Prostate gland (tissue), 2 donors: ENCODE data around the gene SH2D6. TPM values are rescaled to one million over a fixed set of nuclear protein-coding genes. Genes with fewer than 3 reads are reported as not detected.

Source experiments
- DNase-seq: peaks from one replicate; pipeline ENCODE4 v3.0.0-alpha.2; 2019; ENCODE audit warnings: low spot score
- H3K27ac ChIP-seq, 2 donors: fragments of 200-600 bp; sonication (generic); 2 replicates each; pipeline ENCODE4 v1.5.1; 2017 to 2019
- H3K27me3 ChIP-seq: fragments of 200-600 bp; sonication (generic); replicated peaks from 2 replicates; pipeline ENCODE4 v1.5.1; 2019; ENCODE audit not compliant: insufficient read depth
- H3K36me3 ChIP-seq, 2 donors: fragments of 200-600 bp; sonication (generic); 1 replicate in 1 of 2; 2 replicates in 1 of 2; pipeline versions ENCODE4 v1.5.1 to v1.8.1; 2017 to 2019
- H3K4me1 ChIP-seq: fragments of 200-600 bp; sonication (generic); replicated peaks from 2 replicates; pipeline ENCODE4 v1.5.1; 2019
- H3K4me3 ChIP-seq, 2 donors: fragments of 200-600 bp; sonication (generic); 2 replicates each; pipeline ENCODE4 v1.5.1; 2017 to 2019
- H3K9me3 ChIP-seq: fragments of 200-600 bp; sonication (generic); 2 replicates; pipeline ENCODE4 v1.5.1; 2017
- POLR2A ChIP-seq: fragments of 450-650 bp; IDR thresholded peaks from one replicate; pipeline ENCODE4 v1.6.1; 2016; ENCODE audit warnings: antibody characterized with exemption, mild to moderate bottlenecking
- POLR2AphosphoS5 ChIP-seq: sonication (generic); formaldehyde crosslinking; IDR thresholded peaks from one replicate; pipeline ENCODE4 v1.6.1; 2017; ENCODE audit warnings: antibody characterized with exemption
- WGBS: methylation state at CpG from one replicate; pipeline ENCODE4 v1.1.5; 2018; 5-methylcytosine and 5-hydroxymethylcytosine counted together
- intact Hi-C: fragments of 100-400 bp; cut with DNase I; formaldehyde crosslinking; loops from one replicate; pipeline ENCODE4 v1.14.2; 2022
- total RNA-seq, 2 donors: library from RNA; depleted of rRNA; stranded (reverse); fragments of >200 nt; gene quantifications; one replicate each; pipeline ENCODE4 v1.1.0, GENCODE V29; 2016
- TF ChIP-seq, protein P1 (sequence below), 4 experiments: fragments of 200-600 bp in 2 of 4; fragments of 450-650 bp in 2 of 4; sonication (generic) in 2 of 4; IDR thresholded peaks; 1 replicate in 3 of 4; 2 replicates in 1 of 4; pipeline ENCODE4 v1.5.1; 2016 to 2019; ENCODE audit warnings: antibody characterized with exemption in 4 of 4, mild to moderate bottlenecking in 2 of 4, moderate library complexity in 2 of 4

The SH2D6 gene
- total RNA-seq, 2 donors from 2014 or later: 0.23 to 1.8 TPM

DNA sequence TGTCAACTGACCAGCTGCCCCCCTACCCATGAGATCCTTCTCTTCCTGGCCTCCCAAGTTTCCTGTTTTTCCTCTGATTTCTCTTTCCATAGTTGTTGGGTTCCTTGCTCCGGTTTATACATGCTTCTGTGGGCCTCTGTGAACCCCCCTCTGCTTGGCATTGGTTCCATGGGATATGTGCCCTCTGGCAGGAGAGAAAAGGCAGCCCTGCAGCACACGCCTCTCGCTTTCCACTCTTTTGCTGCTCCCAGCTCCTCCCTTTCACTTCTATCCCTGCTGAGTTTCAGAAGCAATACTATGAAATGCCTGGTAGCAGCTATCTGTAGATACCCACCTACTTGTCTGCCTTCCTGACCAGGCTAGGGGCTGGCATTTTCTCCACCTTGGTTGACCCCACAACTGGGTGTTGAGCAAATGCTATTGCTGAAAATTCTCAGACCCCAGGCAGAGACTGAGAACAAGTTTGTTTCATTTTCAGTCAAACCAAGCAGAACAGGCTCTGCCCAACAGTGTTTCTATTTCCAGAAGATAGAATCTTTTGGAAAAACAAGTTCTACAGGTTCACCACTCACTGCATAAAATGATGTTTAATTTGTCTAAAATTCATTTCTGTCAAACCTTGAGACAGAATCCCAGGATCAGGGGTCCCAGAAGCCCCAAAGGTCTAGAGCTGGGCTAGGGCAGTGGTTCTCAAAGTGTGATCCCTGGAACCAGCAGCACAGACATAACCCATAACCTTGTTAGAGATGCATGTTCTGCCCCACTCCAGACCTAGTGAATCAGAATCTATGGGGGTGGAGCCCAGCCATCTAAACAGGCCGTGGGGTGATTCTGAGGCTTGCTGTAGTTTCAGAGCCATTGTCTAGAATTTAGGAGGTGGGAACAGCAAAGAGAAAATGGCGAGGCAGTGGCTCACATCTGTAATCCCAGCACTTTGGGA is 21.7 kb upstream of the SH2D6 start:
- 27% methylated on average over 5 of the region's 5 CpGs for WGBS
- Histone ChIP-seq H3K4me1 (peaks cover 21% of the 10 kb centered on the region), H3K27ac (peak overlapping the region; percentile 83 to 87), H3K36me3 (no peaks in the 10 kb centered on the region), H3K4me3 (peak overlapping the region; percentile 16 to 26), H3K9me3 (no peaks in the 10 kb centered on the region), H3K27me3 (no peaks in the 10 kb centered on the region)
- DNase-seq: peak; percentile 51
- intact Hi-C loops: no loop called here
- TF ChIP-seq POLR2AphosphoS5: peak; percentile 72
- no peak for TF ChIP-seq POLR2A

DNA sequence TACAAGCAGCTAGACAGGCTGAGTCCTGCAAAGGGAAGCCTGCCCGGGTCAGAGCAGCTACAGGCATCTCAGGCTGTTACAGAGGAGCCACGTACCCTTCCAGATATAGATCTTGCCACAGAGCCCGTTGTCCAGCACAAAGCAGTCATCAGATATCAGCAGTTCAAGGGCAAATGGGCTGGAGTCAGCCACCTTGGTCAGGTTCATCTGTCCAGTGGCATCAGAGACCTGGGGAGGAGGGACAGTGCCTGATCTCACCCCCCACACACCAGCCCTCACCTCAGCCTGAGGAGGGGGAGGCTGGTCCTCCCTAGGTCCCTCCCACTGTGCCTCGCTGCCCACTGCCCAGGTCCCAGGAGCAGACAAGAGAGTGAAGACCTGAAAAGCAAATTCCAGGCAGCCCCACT is 20.6 kb upstream of the SH2D6 start:
- 43% methylated on average over 4 of the region's 4 CpGs for WGBS
- Histone ChIP-seq H3K4me3 (no peak overlapping the region), H3K27me3 (no peaks in the 10 kb centered on the region), H3K9me3 (no peaks in the 10 kb centered on the region), H3K27ac (peak overlapping the region; percentile 83 to 87), H3K4me1 (peaks cover 21% of the 10 kb centered on the region), H3K36me3 (no peaks in the 10 kb centered on the region)
- peak; percentile 50 for DNase-seq
- intact Hi-C loops: no loop called here
- no peak for TF ChIP-seq POLR2AphosphoS5
- no peak for TF ChIP-seq POLR2A
- TF ChIP-seq, protein P1, sequence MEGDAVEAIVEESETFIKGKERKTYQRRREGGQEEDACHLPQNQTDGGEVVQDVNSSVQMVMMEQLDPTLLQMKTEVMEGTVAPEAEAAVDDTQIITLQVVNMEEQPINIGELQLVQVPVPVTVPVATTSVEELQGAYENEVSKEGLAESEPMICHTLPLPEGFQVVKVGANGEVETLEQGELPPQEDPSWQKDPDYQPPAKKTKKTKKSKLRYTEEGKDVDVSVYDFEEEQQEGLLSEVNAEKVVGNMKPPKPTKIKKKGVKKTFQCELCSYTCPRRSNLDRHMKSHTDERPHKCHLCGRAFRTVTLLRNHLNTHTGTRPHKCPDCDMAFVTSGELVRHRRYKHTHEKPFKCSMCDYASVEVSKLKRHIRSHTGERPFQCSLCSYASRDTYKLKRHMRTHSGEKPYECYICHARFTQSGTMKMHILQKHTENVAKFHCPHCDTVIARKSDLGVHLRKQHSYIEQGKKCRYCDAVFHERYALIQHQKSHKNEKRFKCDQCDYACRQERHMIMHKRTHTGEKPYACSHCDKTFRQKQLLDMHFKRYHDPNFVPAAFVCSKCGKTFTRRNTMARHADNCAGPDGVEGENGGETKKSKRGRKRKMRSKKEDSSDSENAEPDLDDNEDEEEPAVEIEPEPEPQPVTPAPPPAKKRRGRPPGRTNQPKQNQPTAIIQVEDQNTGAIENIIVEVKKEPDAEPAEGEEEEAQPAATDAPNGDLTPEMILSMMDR (IDR thresholded peaks at IDR 0.05): no peak

DNA sequence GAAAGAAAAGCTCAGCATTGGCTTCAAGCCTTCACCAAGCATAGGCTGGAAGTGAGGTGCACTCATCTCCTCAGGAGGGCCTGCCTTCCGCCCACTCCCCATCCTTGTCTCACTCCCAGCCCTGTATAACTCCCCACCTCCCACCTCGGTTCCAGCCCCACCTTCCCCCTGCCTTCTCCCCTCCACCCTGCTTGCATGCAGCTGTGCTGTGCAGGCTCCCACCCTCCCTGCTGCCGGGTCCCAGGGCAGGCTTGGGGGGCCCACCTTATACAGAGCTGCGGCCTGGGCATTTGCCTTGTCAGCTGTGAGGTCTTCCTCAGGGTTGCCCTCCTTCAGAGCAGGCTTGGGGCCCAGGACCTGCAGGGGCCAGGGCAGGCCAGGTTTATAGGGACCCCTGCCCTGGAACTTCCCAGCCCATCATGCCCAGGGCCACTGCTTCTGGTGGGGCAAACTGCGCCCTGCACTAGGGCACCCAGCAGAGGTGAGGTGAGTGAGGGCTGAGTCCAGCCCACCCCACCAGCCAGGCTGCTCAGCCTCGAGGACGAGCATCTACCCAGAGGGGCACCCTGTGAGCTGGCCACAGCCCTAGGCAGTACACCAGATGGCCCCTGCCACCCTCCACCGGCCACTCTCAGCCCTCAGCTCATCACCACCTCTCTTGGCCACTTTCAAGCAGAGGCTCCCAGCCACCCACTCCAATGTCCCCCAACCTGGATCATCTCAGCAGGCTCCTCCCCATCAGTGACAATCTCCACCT is 19.9 kb upstream of the SH2D6 start:
- H3K4me1 ChIP-seq: peaks cover 21% of the 10 kb centered on the region
- no peak for TF ChIP-seq POLR2A
- no peak for TF ChIP-seq POLR2AphosphoS5
- TF ChIP-seq, protein P1 (IDR thresholded peaks at IDR 0.05): no peak
- intact Hi-C loops: no loop called here

DNA sequence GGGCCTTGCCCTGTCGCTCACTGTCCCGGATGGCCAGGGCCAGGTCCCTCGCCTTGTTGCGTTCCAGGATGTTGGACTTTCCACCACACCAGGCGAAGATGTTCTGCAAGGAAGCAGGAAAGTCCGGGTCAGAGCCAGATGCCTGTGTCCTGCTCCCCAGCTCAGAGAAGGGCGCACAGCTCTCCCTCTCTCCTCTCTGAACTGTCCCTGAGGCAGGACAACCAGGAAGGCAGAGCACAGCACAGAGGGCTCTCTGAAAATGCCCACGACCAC is 19.4 kb upstream of the SH2D6 start:
- no peak for TF ChIP-seq POLR2AphosphoS5
- TF ChIP-seq, protein P1 (IDR thresholded peaks at IDR 0.05): no peak
- no peak for TF ChIP-seq POLR2A
- intact Hi-C loops: no loop called here
- H3K36me3 ChIP-seq: no peaks in the 10 kb centered on the region
- H3K4me3 ChIP-seq: no peak overlapping the region
- peak overlapping the region in 1 of 2 donors; percentile 83 for H3K27ac ChIP-seq
- no peak for DNase-seq
- H3K9me3 ChIP-seq: no peaks in the 10 kb centered on the region
- WGBS: 91% methylated on average over 8 of the region's 8 CpGs
- H3K27me3 ChIP-seq: no peaks in the 10 kb centered on the region
- H3K4me1 ChIP-seq: peaks cover 19% of the 10 kb centered on the region

More for the DNA sequence above, 19.9 kb upstream of the SH2D6 start:
- no peaks in the 10 kb centered on the region for H3K36me3 ChIP-seq
- H3K9me3 ChIP-seq: no peaks in the 10 kb centered on the region
- no peaks in the 10 kb centered on the region for H3K27me3 ChIP-seq
- no peak for DNase-seq
- H3K27ac ChIP-seq: peak overlapping the region; percentile 83 to 87
- no peak overlapping the region for H3K4me3 ChIP-seq
- 68% methylated on average over 8 of the region's 8 CpGs for WGBS

DNA sequence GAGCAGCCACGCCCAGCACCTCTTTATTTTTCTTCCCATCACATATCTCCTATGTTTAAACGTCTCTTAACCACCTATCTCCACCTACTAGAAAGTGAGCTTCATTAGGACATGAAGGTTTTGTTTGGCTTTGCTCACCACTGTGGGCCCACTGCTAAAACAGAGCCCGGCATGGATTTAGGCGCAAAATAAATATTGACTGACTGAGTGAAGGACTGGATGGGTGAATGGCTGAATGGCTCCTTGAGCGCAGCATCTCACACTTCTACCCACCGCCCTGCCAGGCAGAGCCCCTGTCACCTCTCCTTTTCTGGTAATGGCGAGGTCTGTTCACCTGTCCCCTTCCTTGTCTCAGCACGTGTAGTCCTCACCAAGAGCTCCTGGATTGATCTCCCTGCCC is 18.5 kb upstream of the SH2D6 start:
- Histone ChIP-seq H3K36me3 (no peaks in the 10 kb centered on the region), H3K4me1 (peaks cover 10% of the 10 kb centered on the region), H3K27ac (no peak overlapping the region), H3K27me3 (no peaks in the 10 kb centered on the region), H3K9me3 (no peaks in the 10 kb centered on the region), H3K4me3 (no peak overlapping the region)
- intact Hi-C loops: no loop called here
- no peak for DNase-seq
- WGBS: 81% methylated on average over 8 of the region's 8 CpGs
- TF ChIP-seq, protein P1 (IDR thresholded peaks at IDR 0.05): no peak
